Stimulated activated effector memory CD8-positive, alpha-beta T cell treated with anti-CD3 and anti-CD28 coated beads, Interleukin-12 subunit alpha, Interleukin-12 subunit beta, amount 100 ng/mL, for 72 hours (primary cell): ENCODE measurements around the gene NUCB2.

Experiments used
- ATAC-seq: fragments of 150-1000 bp; cut with Tn5 transposase; 2 replicates; pipeline ENCODE4 v1.10.0; 2021
- DNase-seq, 2 donors: peaks; one replicate each; pipeline ENCODE4 v3.0.0; 2021 to 2022; ENCODE audit warnings: low spot score in 2 of 2
- H3K27ac Mint-ChIP-seq: one replicate; pipeline ENCODE4 v1.8.0; 2022; ENCODE audit warnings: mild to moderate bottlenecking, mixed read lengths
- H3K36me3 Mint-ChIP-seq: one replicate; pipeline ENCODE4 v1.8.0; 2022; ENCODE audit warnings: mild to moderate bottlenecking, mixed read lengths
- H3K4me1 Mint-ChIP-seq: one replicate; pipeline ENCODE4 v1.8.0; 2022; ENCODE audit warnings: mixed read lengths
- H3K4me3 Mint-ChIP-seq: one replicate; pipeline ENCODE4 v1.8.0; 2022; ENCODE audit warnings: mild to moderate bottlenecking, mixed read lengths
- H3K9me3 Mint-ChIP-seq: one replicate; pipeline ENCODE4 v1.8.0; 2022; ENCODE audit warnings: mixed read lengths

Gene NUCB2

DNA sequence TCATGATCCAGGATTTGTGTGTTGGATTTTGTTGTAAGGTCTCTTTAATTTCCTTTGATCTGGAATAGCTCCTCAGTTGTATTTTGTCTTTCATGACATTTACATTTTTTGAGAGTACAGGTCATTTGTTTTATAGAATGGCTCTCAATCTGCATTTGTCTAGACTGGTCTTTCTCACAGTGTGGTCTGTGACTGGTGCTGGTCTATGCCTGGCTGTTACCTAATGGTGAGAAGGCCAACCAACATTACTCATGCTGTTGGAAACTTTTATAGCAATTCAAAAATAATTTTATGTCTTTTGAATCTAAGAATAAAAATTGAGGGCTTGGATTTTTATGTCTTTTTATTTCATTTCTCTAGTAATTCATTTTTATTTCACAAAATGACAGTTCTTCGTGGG lies 71.1 kb downstream of the NUCB2 start:
- H3K27ac Mint-ChIP-seq: no peak overlapping the region

DNA sequence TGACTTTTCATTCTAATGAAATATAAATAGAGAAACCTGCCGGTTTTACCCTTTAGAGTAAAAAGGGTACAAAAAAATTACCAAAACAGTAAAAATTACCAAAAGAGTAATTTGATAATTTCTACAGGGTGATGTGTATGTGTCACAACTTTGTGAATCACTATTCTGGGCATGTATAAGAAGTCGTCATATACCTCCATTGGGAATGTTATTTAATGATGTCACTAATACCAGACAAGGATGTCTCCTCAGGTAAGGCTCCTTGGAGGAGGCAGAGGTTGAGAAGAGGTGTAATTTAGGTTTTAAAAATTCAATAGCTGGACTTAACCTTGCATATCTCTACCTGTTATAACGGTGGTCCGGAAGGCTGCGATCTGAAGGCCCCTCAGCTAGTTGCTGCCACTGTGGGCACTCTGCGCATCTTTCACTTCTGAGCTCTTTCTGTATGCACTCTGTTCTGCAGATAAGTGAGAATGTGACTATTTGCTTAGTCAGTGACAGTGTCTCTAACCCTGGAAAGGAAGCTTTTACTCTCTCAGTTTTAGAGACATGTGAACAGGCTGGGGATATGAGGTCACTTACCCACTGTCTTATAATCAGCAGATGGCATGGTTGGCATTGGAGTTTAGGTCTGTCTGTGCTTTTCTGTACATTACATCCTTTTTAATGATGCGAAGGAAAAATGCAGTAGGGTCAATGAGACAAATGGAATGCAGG lies 74.1 kb downstream of the NUCB2 start:
- Mint-ChIP-seq H3K9me3 (no peaks in the 10 kb centered on the region), H3K4me3 (peak overlapping the region; percentile 80), H3K27ac (no peak overlapping the region), H3K4me1 (peaks cover 43% of the 10 kb centered on the region), H3K36me3 (peaks cover 25% of the 10 kb centered on the region)
- no peak for DNase-seq
- peak; percentile 79 for ATAC-seq

More for the DNA sequence above, 71.1 kb downstream of the NUCB2 start:
- Mint-ChIP-seq H3K9me3 (no peaks in the 10 kb centered on the region), H3K36me3 (peaks cover 7% of the 10 kb centered on the region), H3K4me3 (no peak overlapping the region), H3K4me1 (peaks cover 29% of the 10 kb centered on the region)
- no peak for ATAC-seq
- no peak for DNase-seq

DNA sequence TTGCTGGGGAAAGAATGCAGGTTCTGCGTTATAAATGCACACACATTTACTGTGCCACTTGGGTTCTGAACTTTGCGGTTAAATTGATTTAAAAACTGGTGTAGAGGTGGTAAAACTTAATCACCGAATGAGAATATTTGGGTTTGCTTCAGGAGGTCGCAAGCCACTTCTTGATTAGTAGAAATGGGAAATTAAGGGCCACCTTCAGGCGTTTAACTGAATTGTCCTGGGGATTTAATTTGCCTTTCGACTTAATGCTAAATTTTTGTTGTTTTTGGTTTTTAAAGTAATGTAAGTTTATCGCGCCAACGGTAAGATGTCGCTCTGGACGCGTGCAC lies 74.6 kb downstream of the NUCB2 start:
- DNase-seq (no peak), ATAC-seq (no peak)
- Mint-ChIP-seq H3K27ac (no peak overlapping the region), H3K36me3 (peaks cover 25% of the 10 kb centered on the region), H3K4me1 (peaks cover 43% of the 10 kb centered on the region), H3K4me3 (peak overlapping the region; percentile 80), H3K9me3 (no peaks in the 10 kb centered on the region)

DNA sequence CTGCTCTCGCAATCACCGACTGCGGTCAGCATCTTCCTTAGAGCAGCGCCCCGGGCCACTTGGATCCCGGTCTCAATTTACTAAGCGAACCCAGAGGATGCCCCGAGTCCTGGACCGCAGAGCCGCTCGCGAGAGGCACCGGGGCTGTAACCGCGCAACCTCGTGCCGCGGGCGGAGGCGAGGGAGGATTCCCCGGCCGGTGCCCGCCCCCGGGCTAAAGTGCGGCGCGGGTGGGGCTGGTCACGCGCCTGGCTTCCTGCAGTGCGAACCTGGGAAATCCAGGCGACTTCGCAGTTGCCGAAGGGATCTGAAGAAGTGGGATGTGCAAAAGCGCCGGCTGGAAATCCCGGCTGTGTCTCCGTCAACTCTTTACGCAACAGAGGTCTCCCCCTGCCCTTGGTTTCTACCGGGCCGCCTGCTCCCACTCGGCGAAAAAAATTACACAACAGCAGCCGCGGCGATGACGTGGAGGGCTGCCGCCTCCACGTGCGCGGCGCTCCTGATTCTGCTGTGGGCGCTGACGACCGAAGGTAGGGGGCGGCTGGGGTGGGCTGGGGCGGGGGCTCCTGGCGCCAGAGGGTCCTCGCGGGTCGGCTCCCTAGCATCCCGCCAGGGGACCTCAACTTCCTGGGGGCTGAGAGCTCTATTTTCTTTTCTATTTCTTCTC lies 75.1 kb downstream of the NUCB2 start, which contains the start of gene NCR3LG1:
Gene NCR3LG1 (plus strand): TSS at position 291 of the 667 bp plus-strand sequence. CDS start 170 bp downstream, at position 461.
- Mint-ChIP-seq H3K9me3 (no peaks in the 10 kb centered on the region), H3K4me1 (peaks cover 43% of the 10 kb centered on the region), H3K36me3 (peaks cover 25% of the 10 kb centered on the region), H3K27ac (peak within 1 kb of the TSS; percentile 84), H3K4me3 (peak within 1 kb of the TSS; percentile 80)
- DNase-seq (peak; percentile 49 to 72), ATAC-seq (peak; percentile 64)

DNA sequence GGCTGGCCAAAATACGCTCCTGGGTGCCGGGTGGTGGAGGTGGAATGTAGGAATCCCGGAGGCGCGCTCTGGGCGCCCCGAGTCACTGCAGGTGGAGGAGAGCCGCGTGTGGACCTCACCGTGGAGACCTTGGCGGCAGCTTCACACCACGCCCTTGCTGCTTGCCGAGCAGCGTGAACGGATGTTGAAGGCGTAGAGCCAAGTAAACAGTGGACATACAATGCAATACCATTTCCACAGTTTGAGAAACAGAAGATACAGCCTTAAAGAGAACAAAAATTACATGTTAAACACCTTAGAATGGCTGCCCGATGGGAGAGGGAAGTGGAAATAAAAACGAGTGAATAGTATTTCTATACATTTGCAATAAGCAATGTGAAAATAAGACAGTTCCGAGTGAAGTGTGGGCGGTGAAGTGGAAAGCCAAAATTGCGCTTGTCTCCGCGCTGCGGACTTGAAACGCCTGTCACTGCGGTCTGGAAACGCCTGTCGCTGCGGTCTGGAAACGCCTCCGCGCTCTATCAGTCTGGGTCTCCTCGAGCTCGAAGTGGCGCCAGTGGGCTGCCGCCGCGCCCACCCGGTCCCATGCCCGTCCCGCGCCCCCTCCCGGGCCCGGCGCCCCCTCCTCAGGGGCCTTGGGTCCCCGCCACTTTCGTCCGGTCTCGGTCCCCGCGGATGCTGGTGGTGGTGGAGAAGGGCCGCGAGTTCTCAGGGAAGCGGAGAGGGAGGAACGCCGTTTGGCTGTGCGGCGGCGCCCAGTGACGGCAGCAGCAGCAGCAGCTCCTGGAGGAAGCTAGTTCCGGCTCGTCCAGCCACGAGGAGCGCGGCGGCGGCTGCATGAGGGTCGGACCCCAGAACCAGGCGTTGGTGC lies 76.6 kb downstream of the NUCB2 start:
- peak overlapping the region; percentile 80 for H3K4me3 Mint-ChIP-seq
- peak overlapping the region; percentile 84 for H3K27ac Mint-ChIP-seq
- no peaks in the 10 kb centered on the region for H3K9me3 Mint-ChIP-seq
- ATAC-seq (peak; percentile 65), DNase-seq (peak; percentile 37 to 79)
- H3K36me3 Mint-ChIP-seq: peaks cover 25% of the 10 kb centered on the region
- H3K4me1 Mint-ChIP-seq: peaks cover 43% of the 10 kb centered on the region

DNA sequence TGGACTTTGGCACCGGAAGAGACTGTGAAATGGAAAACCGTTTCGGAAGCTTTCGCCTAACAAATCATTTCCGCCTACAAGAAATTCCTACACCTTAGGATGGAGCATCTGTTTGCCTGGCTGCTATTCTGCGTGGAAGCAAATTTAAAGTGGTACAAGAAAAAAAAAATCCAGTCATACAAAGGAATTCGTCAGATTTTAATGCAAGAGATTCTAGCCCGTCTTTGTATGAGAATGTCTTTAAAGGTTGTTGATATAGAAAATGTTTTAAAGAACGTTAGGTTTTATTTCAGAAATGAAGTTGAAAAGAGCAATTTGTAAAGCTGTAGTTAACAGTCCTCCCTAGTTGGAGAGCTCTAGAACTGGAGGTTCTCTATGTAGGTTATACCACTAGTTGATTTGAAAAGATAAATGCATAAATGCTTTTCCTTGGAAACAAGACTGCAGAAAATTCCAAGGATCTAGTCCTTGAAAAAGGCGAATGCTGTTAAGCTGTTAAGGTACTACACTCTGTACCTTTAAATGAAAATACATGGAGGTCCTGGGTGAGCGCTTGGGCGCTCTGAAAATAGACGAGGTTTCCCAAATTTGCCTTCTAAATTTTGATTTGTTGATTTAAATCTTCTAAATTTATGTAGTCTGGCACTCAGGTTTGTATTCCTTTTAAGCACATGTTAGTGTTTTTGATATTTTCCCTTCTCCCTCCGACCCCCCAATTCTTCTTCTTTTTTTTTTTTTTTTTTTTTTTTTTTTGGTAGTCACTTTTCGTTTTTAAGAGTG lies 77.5 kb downstream of the NUCB2 start:
- peaks cover 27% of the 10 kb centered on the region for H3K36me3 Mint-ChIP-seq
- H3K27ac Mint-ChIP-seq: peak overlapping the region; percentile 84
- H3K4me1 Mint-ChIP-seq: peaks cover 43% of the 10 kb centered on the region
- ATAC-seq: no peak
- peak overlapping the region; percentile 80 for H3K4me3 Mint-ChIP-seq
- no peak for DNase-seq
- H3K9me3 Mint-ChIP-seq: no peaks in the 10 kb centered on the region

DNA sequence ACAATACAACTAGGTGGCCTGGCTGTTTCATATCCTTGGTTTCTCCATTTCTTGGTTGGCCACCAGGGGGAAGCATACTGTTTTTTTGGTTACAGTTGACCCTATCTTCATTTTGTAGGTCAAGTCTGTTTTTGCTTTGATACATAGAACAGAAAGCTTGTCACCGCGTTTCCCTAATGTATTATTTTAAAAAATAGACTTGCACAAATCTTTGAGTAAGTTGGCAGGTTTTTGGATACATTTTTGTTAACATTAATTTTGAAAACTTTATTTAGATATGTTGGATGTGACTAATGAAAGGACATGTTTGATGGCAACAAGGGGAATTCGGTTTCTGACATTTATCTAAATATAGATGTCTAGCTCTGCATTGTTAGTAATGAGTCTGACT lies 78.1 kb downstream of the NUCB2 start:
- ATAC-seq: peak; percentile 49
- no peaks in the 10 kb centered on the region for H3K9me3 Mint-ChIP-seq
- H3K36me3 Mint-ChIP-seq: peaks cover 33% of the 10 kb centered on the region
- H3K27ac Mint-ChIP-seq: peak overlapping the region; percentile 84
- peak; percentile 60 to 81 for DNase-seq
- peak overlapping the region; percentile 80 for H3K4me3 Mint-ChIP-seq
- H3K4me1 Mint-ChIP-seq: peaks cover 43% of the 10 kb centered on the region

DNA sequence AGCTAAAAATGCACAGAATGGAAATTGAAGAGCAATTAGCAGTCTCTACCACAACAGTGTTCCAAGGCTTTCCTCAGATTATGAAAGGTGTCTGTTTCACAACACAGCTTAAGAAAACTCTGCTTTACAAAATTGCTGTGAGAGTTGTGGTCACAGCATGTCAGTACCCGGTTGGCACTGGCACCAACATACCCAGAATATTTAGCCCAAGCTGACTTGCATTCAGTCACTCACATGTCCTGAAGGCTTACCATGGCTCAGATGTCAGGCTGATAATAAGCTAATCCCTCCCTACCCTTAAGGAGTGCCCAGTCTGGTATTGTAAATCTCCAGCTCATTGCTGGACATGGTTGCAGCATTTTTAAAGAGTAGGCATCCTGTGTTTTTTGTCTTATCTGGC lies 90.0 kb downstream of the NUCB2 start:
- DNase-seq (no peak), ATAC-seq (no peak)
- Mint-ChIP-seq H3K9me3 (peaks cover 17% of the 10 kb centered on the region), H3K4me1 (peaks cover 20% of the 10 kb centered on the region), H3K36me3 (peaks cover 50% of the 10 kb centered on the region), H3K27ac (no peak overlapping the region), H3K4me3 (no peak overlapping the region)

DNA sequence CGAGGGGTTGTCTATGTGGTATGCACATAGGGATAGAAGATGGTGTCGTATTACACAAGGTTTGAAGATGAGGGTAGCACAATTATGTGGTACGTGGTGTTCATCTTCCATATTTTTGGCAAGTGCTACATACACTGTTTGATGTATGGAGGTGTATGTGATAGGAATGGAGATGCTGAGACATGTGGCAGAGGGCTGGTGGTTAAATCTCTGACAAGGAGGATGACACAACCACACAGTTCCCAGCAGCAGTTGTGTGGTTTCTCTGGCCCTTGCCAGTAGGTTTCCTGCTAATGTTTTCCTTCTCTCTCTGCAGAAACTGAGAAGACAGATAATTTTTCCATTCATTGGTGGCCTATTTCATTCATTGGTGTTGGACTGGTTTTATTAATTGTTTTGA lies 92.0 kb downstream of the NUCB2 start:
- Mint-ChIP-seq H3K27ac (peak overlapping the region; percentile 54), H3K36me3 (peaks cover 49% of the 10 kb centered on the region), H3K4me1 (peaks cover 16% of the 10 kb centered on the region), H3K4me3 (no peak overlapping the region), H3K9me3 (peaks cover 26% of the 10 kb centered on the region)
- DNase-seq (no peak), ATAC-seq (peak; percentile 68)

DNA sequence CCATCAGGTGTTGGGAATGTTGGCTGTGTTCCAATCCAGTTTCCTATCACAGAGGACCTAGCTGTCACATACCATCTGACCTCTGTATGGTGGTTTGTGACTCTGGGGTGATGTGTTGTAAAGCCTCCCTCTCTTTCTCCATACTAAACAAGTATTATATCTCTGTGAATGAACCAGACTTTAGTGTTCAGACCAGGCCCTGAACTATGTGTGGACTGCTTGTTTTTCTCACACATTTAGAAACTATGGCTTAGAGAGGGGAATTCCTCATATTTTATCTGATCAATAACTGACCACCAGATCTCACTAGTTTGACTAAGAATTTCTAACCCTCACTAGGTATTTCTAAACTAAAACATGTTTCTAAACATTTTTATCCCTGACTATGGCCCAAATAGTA lies 92.6 kb downstream of the NUCB2 start:
- H3K4me3 Mint-ChIP-seq: no peak overlapping the region
- H3K4me1 Mint-ChIP-seq: peaks cover 14% of the 10 kb centered on the region

DNA sequence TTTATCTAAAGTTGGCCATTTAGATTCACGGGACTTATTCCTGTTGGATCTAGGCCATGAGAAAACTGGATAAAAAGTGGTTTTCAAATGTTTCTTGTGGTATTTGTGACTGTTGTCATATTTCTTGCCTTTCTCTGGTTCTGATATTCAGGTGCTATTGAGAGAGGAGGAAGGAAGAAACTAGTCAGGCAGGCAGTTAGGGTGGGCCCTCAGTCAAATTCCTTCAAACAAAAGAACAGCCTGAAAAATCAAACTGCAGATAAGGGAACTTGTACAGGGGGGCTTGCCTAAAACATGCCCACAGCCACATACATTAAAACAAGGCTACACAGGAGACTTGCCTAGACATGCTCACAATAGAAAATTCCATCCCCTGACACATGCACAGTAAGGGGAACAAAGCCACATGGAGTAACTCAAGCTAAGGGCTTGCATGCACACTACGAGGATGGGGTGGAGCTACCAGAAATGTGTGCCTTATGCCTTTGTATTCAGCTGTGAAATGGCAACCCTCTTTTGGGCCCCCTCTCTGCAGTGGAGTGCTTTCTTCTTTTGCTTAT lies 93.2 kb downstream of the NUCB2 start:
- H3K36me3 Mint-ChIP-seq: peaks cover 45% of the 10 kb centered on the region

More for the DNA sequence above, 92.6 kb downstream of the NUCB2 start:
- Mint-ChIP-seq H3K9me3 (peaks cover 26% of the 10 kb centered on the region), H3K27ac (peak overlapping the region; percentile 54), H3K36me3 (peaks cover 45% of the 10 kb centered on the region)
- no peak for DNase-seq
- peak; percentile 71 for ATAC-seq

DNA sequence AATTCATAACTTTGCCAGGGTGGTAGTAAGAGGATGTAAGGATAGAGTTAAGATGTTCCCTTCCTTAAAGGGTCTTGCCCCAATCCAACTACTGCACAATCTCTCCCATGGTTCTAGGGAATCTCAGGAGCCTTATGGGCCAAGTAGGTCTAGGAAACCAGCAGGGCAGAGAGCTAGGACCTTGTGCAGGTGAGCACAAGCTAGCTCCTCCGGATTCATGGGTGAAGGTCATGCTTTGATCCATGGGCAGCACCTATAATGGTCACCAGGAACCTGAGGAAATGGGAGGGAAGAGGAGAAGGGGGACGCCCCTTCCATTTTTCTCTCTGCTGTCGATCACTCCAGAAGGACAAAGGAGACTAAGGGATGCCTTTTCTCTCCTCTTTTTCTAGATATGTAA lies 95.1 kb downstream of the NUCB2 start:
- no peak overlapping the region for H3K27ac Mint-ChIP-seq
- H3K4me3 Mint-ChIP-seq: no peak overlapping the region
- peaks cover 44% of the 10 kb centered on the region for H3K36me3 Mint-ChIP-seq
- ATAC-seq: no peak
- no peak for DNase-seq
- peaks cover 26% of the 10 kb centered on the region for H3K9me3 Mint-ChIP-seq
- peaks cover 14% of the 10 kb centered on the region for H3K4me1 Mint-ChIP-seq

More for the DNA sequence above, 93.2 kb downstream of the NUCB2 start:
- no peak for ATAC-seq
- no peak for DNase-seq
- H3K4me3 Mint-ChIP-seq: no peak overlapping the region
- H3K27ac Mint-ChIP-seq: no peak overlapping the region
- H3K4me1 Mint-ChIP-seq: peaks cover 14% of the 10 kb centered on the region
- H3K9me3 Mint-ChIP-seq: peaks cover 26% of the 10 kb centered on the region

DNA sequence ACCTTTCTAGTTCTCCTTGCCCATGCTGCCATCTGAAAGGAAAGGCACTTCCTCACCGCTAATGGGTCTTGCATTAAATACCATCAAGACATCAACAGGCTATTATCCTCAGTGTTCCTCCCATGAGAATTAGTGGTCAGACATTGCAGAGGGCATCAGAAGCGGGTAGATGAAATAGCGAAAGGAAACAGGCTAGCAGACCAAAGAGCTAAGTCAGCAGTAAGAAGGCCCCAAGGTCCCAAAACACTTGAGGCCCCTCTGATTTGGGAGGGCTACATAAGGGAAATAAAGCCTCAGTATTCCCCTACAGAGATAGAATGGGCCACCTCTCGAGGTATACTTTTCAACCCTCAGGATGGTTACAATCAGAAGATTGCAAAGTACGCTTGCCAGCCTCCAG lies 99.0 kb downstream of the NUCB2 start:
- H3K27ac Mint-ChIP-seq: no peak overlapping the region
- ATAC-seq (no peak), DNase-seq (no peak)
- H3K9me3 Mint-ChIP-seq: peaks cover 17% of the 10 kb centered on the region
- H3K4me1 Mint-ChIP-seq: no peaks in the 10 kb centered on the region
- peaks cover 27% of the 10 kb centered on the region for H3K36me3 Mint-ChIP-seq
- no peak overlapping the region for H3K4me3 Mint-ChIP-seq

DNA sequence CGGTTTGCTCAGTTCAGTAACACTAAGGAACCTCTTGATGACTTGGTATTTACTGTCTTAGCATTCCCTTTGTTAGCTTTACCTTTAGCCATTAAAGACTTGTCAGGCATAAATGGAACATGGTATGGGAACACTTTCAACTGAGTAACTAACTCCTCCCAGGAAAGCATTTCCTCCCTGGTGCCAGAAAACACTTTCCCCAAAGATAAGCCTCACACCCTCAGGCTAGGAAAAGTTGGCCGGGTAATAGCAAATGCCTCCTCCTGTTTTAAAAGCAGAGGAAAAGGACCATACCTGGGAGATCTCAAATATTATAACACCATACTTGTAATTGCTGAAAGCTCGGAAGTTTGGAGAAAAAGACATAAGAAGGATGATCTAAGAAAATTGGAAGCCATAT lies 100.0 kb downstream of the NUCB2 start:
- peaks cover 18% of the 10 kb centered on the region for H3K36me3 Mint-ChIP-seq
- H3K9me3 Mint-ChIP-seq: peaks cover 9% of the 10 kb centered on the region
- DNase-seq: no peak
- ATAC-seq: no peak
- H3K4me3 Mint-ChIP-seq: no peak overlapping the region
- H3K4me1 Mint-ChIP-seq: no peaks in the 10 kb centered on the region
- H3K27ac Mint-ChIP-seq: no peak overlapping the region
